ENCODE measurements around the gene MDFI.

Gene MDFI

DNA sequence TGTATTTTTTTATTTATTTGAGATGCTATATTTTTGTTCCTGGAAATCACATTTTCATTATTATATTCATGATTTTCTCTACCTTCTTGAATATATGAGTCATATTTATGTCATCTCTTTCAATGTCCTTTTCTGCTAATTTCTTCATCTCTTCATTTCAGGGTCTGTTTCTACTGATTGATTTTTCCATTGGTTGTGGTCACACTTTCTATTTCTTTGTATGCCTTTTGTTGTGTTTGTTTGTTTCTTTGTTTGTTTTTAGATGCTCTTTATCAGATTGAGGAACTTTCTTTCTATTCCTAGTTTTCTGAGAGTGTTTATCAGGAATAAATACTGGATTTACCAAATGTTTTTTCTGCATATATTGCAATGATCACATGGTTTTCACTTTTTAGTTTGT is 16.9 kb upstream of the MDFI start:
- H3K27me3 Mint-ChIP-seq, result no peaks in the 10 kb centered on the region
- H3K4me3 Mint-ChIP-seq, result no peak overlapping the region
- H3K4me1 Mint-ChIP-seq, result peaks cover 12% of the 10 kb centered on the region
- ATAC-seq (no peak), DNase-seq (no peak)
- no peak overlapping the region for H3K27ac Mint-ChIP-seq
- H3K9me3 Mint-ChIP-seq, result peaks cover 8 to 12% of the 10 kb centered on the region in 2 donors

DNA sequence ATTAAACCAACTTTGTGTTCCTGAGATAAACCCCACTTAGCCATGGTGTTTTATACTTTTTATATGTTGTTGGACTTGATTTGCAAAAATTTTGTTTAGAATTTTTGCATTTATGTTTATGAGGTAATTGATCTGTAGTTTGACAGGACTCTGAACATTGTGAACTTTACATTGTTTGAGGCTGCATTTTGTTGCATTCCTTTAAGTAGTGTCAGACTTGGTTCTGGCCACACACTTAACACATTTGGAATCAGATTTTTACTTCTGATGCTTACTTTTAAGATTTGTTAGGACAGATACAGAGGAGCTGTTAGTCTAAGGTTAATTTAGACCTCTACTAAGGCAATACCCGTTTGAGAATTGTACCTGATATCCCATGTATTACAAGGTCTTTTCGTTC is 16.5 kb upstream of the MDFI start:
- H3K27ac Mint-ChIP-seq, result no peak overlapping the region
- no peaks in the 10 kb centered on the region for H3K27me3 Mint-ChIP-seq
- ATAC-seq (no peak), DNase-seq (no peak)
- no peak overlapping the region for H3K4me3 Mint-ChIP-seq
- H3K9me3 Mint-ChIP-seq, result peaks cover 8 to 12% of the 10 kb centered on the region in 2 donors
- H3K4me1 Mint-ChIP-seq, result peaks cover 12% of the 10 kb centered on the region

DNA sequence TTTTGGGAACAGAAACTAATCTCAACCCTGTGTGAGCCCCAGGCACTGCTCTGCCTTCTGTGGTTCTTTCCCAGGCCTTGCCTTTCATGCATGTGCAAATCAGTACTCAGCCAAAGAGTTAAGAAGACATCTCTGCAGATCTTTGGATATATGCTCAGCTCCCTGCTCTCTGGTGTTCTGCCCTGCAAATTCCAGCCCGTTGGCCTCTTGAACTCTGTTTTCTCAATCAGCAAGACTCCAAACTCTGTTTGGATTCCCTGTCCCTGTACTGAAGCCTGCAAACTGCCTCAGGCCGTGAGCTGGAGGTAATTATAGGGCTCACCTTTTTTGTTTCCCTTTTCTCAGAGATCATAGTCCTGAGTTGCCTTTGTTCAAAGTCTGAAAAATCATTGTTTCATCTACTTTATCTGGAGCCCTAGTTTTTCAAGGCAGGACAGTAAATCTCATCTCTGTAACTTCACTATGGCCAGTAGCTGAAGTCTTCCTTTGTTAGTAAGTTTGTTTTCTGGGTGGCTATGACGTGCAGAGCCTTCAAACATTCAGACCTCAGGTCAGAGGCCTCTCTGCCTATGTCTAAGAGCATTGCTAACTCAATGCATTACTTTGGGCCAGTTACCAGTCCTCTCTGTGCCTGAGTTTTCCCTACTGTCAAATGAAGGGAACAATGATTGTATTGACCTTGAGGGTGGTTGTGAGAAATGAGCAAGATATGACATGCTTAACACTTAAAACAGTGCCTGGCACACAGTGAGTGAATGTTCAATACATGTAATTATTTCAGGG is 15.9 kb upstream of the MDFI start:
- Mint-ChIP-seq H3K27ac (no peak overlapping the region), H3K9me3 (peaks cover 8 to 12% of the 10 kb centered on the region in 2 donors), H3K4me3 (no peak overlapping the region), H3K4me1 (peaks cover 12% of the 10 kb centered on the region), H3K27me3 (no peaks in the 10 kb centered on the region)
- DNase-seq, result no peak
- no peak for ATAC-seq

DNA sequence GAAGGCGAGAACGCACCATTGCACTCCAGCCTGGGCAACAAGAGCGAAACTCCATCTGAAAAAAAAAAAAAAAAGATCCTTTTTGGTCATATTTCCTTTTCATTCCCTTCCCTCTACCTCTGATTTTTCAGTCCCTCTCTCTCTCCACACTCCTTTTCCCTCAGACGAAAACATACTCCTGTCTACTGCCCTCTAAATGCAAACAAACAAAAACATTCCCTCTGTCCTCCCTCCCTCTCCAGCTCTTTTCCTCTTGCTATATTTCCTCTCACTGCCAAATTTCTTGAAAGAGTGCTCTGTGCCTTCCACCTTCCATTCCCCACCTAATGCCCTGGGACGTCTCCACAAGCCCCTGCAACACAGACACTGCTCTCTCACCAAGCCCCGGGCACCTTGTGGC is 14.9 kb upstream of the MDFI start:
- Mint-ChIP-seq H3K27ac (no peak overlapping the region), H3K4me1 (peaks cover 12% of the 10 kb centered on the region), H3K9me3 (peaks cover 8 to 12% of the 10 kb centered on the region in 2 donors), H3K4me3 (no peak overlapping the region), H3K27me3 (no peaks in the 10 kb centered on the region)
- no peak for DNase-seq
- ATAC-seq, result no peak

DNA sequence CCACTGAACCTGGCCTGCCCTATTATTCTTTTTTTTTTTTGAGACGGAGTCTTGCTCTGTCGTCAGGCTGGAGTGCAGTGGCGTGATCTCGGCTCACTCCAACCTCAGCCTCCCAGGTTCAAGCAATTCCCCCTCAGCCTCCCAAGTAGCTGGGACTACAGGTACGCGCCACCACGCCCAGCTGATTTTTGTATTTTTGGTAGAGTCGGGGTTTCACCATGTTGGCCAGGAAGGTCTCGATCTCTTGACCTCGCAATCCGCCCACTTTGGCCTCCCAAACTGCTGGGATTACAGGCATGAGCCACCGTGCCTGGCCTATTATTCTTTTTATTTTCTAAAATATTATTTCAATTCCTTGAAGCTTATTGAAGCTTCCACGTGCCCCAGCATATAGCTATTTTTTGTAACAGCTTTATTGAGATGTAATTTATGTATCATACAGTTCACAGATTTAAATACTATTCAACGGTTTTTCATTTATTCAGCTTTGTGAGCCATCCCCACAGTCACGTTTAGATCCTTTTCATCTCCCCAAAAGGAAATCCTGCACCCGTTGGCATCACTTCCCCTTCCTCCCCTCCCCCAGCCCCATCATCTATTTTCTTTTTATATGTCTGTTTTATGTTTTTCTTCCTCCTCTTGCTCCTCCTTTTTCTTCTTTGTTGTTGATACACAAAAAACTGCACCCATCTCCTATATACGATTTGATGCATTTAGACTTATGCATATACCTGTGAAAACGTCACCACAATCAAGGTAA is 13.5 kb upstream of the MDFI start:
- peaks cover 8 to 12% of the 10 kb centered on the region in 2 donors for H3K9me3 Mint-ChIP-seq
- no peaks in the 10 kb centered on the region for H3K27me3 Mint-ChIP-seq
- peak overlapping the region in 1 of 2 donors; percentile 79 for H3K27ac Mint-ChIP-seq
- no peak for DNase-seq
- H3K4me3 Mint-ChIP-seq, result no peak overlapping the region
- no peak for ATAC-seq
- H3K4me1 Mint-ChIP-seq, result peaks cover 12% of the 10 kb centered on the region

DNA sequence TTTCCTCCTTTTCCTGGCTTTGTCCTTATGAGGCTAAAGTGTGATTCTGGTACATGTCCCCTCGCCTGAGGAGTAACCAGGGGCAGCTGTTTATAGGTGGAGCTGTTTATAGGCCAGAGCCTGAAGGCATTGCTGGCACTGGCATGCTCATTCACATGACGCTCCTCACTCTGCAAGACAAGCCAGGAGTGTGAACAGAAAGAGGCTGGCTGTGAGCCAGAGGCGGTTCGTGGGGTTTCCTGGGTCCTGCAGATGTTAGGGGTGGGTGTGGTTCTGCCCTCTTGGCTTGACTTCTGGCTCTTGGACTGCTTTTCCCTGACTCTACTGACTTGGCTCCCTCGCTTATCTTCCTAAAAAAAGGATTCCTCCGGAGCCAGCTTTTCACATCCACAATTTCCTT is 12.8 kb upstream of the MDFI start:
- DNase-seq (no peak), ATAC-seq (no peak)
- H3K9me3 Mint-ChIP-seq, result peaks cover 8 to 12% of the 10 kb centered on the region in 2 donors
- H3K27me3 Mint-ChIP-seq, result no peaks in the 10 kb centered on the region
- peaks cover 12% of the 10 kb centered on the region for H3K4me1 Mint-ChIP-seq
- H3K27ac Mint-ChIP-seq, result peak overlapping the region in 1 of 2 donors; percentile 79
- H3K4me3 Mint-ChIP-seq, result no peak overlapping the region

DNA sequence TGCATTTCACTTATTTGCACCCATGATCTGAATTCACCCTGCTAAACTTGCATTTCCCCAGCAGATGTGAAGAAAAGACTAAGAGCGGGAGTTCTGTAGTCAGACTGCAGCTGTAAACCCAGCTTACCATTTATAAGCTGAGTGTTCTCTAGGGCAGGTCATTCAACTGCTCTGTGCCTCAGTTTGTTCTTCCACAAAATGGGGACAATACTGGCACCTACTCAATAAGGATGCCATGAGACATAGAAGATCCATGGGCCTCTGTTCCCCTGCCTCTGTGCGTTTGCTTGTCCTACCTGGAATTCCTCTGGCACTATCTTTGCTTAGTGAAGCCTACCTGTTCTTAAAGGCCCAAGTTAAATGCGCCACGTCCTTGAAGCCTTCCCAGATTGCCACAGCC is 12.2 kb upstream of the MDFI start:
- Mint-ChIP-seq H3K27ac (no peak overlapping the region), H3K4me1 (peaks cover 12% of the 10 kb centered on the region), H3K4me3 (no peak overlapping the region), H3K9me3 (peaks cover 7 to 10% of the 10 kb centered on the region in 2 donors), H3K27me3 (no peaks in the 10 kb centered on the region)
- DNase-seq, result no peak
- no peak for ATAC-seq

DNA sequence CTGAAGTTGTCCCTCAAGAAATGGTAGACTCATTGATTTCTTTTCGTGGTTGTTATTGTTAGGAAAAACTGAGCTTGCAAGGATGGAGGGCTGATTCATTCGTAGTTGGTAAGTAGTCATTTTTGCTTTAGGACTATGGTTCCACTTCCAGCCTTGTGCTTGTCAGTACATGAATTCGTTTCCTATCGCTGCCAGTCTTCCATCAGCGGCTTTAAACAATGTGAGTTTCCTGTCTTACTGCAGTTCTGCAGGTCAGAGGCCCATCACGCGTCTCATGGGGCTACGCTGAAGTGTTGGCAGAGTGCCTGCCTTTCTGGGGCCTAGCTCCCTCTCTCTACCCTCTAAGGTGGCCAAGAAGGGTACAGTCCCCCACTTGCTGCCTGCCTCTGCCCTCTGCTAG is 11.4 kb upstream of the MDFI start:
- ATAC-seq, result no peak

DNA sequence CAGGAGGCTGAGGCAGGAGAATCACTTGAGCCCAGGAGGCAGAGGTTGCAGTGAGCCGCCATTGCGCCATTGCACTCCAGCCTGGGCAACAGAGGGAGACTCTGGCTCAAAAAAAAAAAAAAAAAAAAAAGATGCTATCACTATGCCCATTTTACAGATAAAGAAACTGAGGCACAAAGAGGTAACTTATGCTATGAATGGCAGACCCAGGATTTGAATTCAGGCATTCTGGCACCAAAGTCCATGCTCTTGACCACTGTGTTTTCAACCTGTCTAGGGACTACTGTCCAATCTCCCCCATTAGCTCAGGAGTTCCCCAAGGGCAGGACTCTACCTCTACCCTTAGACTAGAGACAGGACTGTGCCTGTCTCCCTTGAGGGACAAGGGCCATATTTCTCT is 9.1 kb upstream of the MDFI start:
- Mint-ChIP-seq H3K27me3 (peaks cover 20% of the 10 kb centered on the region), H3K9me3 (no peaks in the 10 kb centered on the region), H3K4me1 (peaks cover 12% of the 10 kb centered on the region), H3K4me3 (no peak overlapping the region), H3K27ac (no peak overlapping the region)
- no peak for DNase-seq
- ATAC-seq, result no peak

More for the DNA sequence above, 11.4 kb upstream of the MDFI start:
- no peak overlapping the region for H3K27ac Mint-ChIP-seq
- H3K27me3 Mint-ChIP-seq, result peaks cover 7% of the 10 kb centered on the region
- no peak for DNase-seq
- peaks cover 0 to under 1% of the 10 kb centered on the region in 2 donors for H3K9me3 Mint-ChIP-seq
- no peak overlapping the region for H3K4me3 Mint-ChIP-seq
- peaks cover 12% of the 10 kb centered on the region for H3K4me1 Mint-ChIP-seq

DNA sequence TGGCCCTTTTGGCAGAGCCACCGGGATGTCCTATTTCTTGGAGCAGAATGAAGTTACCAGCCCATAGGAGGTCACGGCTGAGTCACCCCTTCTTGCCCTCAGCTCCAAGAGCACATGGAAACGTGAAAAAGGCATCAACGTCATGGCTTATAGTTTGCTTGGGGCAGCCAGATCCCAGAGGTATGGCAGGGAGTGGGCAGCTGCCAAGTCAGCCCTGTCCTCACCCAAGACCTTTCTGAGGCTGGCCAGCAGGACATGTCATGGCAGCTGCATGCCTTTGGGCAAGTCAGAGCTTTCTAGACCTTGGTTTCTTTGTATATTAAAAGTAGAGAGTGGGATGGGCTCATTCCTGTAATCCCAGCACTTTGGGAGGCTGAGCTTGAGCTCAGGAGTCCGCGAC is 8.2 kb upstream of the MDFI start:
- H3K4me1 Mint-ChIP-seq, result peaks cover 9% of the 10 kb centered on the region
- ATAC-seq, result no peak
- peaks cover 29% of the 10 kb centered on the region for H3K27me3 Mint-ChIP-seq
- H3K27ac Mint-ChIP-seq, result no peak overlapping the region
- H3K9me3 Mint-ChIP-seq, result no peaks in the 10 kb centered on the region
- DNase-seq, result no peak
- H3K4me3 Mint-ChIP-seq, result no peak overlapping the region

DNA sequence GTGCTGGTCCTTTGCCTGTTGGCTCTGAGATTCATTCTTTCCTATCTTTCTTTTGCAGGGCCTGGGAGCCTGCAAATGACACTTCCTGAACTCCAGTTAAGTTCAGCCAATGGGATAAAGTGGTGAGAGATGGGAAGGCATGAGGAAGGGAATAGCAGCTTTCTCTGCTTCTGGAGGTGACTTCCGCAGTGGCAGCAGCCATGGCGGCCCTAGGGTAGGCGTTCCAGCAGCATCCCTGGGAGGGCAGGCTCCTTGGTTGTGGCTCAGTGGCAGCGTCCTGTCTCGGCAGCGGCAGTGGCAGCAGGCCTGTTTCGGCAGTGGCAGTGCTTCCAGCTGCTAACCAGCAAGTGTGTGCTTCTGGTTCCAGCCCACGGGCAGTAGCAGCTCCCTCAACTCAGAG is 7.3 kb upstream of the MDFI start:
- peaks cover under 1% of the 10 kb centered on the region for H3K4me1 Mint-ChIP-seq
- H3K27me3 Mint-ChIP-seq, result peaks cover 38% of the 10 kb centered on the region
- DNase-seq (no peak), ATAC-seq (no peak)
- H3K4me3 Mint-ChIP-seq, result no peak overlapping the region
- H3K9me3 Mint-ChIP-seq, result no peaks in the 10 kb centered on the region
- no peak overlapping the region for H3K27ac Mint-ChIP-seq

DNA sequence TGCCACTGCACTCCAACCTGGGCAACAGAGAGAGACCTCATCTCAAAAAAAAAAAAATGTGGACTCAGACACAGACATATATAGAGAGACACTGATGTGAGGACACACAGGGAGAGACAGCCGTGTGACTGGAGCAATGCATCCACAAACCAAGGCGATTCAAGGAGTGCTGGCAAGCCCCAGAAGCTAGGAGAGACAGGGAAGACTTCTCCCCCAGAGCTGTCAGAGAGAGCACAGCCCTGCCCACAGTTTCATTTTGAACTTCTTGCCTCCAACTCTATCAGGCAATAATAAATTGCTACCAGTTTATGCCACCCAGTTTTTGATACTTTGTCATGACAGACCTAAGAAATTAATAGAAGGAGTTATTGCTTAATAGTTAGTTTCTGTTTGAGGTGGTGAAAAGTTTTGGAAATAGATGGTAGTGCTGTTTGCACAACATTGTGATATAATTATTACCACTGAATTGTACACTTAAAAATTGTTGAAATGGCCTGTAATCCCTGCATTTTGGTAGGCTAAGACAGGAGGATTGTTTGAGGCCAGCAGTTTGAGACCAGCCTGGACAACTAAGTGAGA is 5.1 kb upstream of the MDFI start:
- no peaks in the 10 kb centered on the region for H3K9me3 Mint-ChIP-seq
- no peak overlapping the region for H3K4me3 Mint-ChIP-seq
- peaks cover 58% of the 10 kb centered on the region for H3K27me3 Mint-ChIP-seq
- ATAC-seq, result no peak
- H3K27ac Mint-ChIP-seq, result no peak overlapping the region
- DNase-seq, result no peak
- H3K4me1 Mint-ChIP-seq, result peaks cover 7% of the 10 kb centered on the region

DNA sequence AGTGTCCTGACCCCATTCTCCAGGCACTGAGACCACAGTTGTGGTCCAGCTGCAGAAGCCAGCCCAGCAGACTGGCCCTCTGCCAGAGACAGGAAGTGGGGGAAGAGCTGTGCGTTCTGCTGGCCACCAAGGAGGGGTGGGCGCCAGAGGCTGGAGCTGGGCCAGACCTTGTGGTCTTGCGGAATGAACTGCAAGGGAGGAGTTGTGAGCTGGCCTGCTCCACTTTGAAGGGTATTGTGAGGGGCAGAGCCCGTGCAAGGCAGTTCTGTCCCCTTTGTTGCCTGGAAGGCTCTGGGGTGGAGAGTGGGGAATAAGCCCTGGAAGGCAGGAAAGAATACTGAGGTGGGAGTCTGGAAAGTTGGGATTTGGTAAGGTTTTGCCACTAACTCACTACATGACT is 3.6 kb upstream of the MDFI start:
- no peak for ATAC-seq
- no peak for DNase-seq
- Mint-ChIP-seq H3K27me3 (peaks cover 73% of the 10 kb centered on the region), H3K9me3 (no peaks in the 10 kb centered on the region), H3K27ac (no peak overlapping the region), H3K4me1 (peaks cover 16% of the 10 kb centered on the region), H3K4me3 (no peak overlapping the region)

DNA sequence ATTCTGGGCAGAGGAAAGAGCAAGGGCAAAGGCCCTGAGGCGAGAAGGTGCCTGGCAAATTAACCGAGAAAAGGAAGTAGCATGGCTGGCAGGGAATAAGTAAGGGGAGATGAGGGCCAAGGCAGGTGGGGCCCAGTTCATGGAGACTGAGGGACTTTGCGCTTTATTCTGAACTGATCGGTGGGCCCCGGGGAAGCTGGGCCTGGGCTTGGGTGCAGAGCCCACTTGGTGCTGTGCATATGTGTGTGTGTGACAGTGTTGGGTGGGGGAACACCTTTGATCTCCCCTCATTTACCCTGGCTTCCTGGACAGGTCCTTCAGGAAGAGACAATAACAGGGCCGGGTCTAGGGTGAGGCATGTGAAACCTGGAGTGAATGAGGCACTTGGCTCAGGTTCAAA is 2.9 kb upstream of the MDFI start:
- Mint-ChIP-seq H3K4me3 (no peak overlapping the region), H3K9me3 (no peaks in the 10 kb centered on the region), H3K27me3 (peaks cover 80% of the 10 kb centered on the region), H3K27ac (no peak overlapping the region), H3K4me1 (peaks cover 16% of the 10 kb centered on the region)
- DNase-seq, result no peak
- ATAC-seq, result no peak

DNA sequence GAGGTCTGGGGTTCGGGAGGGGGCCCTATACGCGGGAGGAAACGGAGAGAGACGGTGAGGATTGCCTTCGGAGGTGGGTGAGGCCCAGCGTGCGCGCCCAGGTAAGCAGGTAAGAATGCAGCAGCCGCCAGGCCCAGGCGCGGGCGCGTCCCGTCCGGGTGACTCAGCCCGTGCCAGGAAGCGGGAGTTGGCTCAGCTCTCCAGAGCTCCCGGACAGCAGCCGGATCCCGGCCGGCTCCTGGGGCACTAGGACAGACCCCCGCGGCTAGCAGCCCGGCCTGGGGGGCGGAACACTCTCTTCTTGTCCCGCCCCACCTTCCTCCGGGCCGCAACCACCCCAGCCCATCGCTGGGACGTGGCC is 1.5 kb upstream of the MDFI start:
- Mint-ChIP-seq H3K27me3 (peaks cover 89% of the 10 kb centered on the region), H3K27ac (no peak overlapping the region), H3K4me1 (peaks cover 16% of the 10 kb centered on the region), H3K9me3 (no peaks in the 10 kb centered on the region), H3K4me3 (no peak overlapping the region)
- ATAC-seq, result no peak
- no peak for DNase-seq

Measured in stimulated activated naive CD8-positive, alpha-beta T cell treated with anti-CD3 and anti-CD28 coated beads, Interleukin-15, amount 100 ng/mL, for 72 hours (primary cell).